GM18526 (cell line): ENCODE data around the gene CHCHD5.

ENCODE experiments used
- POLR2A ChIP-seq: IDR thresholded peaks from 3 replicates; pipeline ENCODE4 v1.6.1; 2011; ENCODE audit not compliant: insufficient read length; ENCODE audit errors: extremely low read depth

Gene CHCHD5

GRCh38 chr2:112584134-112584890 is at the start of gene CHCHD5:
Gene CHCHD5, plus strand, starts transcription at chr2:112584609. Its CDS starts 39 bp downstream, at chr2:112584648.
- TF ChIP-seq POLR2A: peak; percentile 78

DNA sequence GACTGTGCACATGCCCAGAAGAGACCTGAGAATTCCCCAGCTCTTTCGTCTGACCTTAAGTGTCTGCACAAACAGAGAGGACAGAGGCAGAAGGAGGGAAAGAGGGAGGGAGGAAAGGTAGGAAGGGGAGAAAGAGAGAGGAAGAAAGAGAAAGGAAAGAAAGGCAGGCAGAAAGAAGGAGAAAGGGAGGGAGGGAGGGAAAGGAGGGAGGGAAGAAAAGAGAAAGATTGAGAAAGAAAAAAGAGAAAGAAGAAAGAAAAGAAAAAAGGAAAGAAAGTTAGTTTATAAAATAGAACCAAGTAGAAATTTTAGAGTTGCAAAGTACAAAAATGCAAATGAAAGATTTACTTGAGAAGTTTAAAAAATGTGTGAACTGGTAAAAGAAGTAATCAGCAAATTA is 49.6 kb upstream of the CHCHD5 start:
- no peak for TF ChIP-seq POLR2A

DNA sequence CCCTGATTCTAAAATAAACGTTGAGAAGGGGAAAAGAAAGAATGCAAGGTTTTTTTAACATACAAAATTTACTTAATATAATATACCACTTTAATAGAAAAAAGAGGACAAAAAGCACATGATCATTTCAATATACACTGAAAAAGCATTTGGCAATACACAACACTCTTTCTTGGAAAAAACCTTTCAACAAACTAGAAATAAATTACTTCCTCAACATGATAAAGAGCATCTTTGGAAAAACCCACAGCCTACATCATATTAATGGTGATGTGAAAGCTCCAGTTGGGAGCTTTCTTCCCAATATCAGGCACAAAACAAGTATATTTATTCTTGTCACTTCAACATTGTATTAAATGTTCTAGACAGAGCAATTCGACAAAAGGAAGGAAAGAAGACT is 45.1 kb upstream of the CHCHD5 start:
- TF ChIP-seq POLR2A: no peak

GRCh38 chr2:112540906-112541305 is 43.5 kb upstream of the CHCHD5 start:
- no peak for TF ChIP-seq POLR2A

- TF ChIP-seq POLR2A: peak; percentile 80
These were observed 42.9 kb upstream of the CHCHD5 start for GRCh38 chr2:112541315-112542122.

DNA sequence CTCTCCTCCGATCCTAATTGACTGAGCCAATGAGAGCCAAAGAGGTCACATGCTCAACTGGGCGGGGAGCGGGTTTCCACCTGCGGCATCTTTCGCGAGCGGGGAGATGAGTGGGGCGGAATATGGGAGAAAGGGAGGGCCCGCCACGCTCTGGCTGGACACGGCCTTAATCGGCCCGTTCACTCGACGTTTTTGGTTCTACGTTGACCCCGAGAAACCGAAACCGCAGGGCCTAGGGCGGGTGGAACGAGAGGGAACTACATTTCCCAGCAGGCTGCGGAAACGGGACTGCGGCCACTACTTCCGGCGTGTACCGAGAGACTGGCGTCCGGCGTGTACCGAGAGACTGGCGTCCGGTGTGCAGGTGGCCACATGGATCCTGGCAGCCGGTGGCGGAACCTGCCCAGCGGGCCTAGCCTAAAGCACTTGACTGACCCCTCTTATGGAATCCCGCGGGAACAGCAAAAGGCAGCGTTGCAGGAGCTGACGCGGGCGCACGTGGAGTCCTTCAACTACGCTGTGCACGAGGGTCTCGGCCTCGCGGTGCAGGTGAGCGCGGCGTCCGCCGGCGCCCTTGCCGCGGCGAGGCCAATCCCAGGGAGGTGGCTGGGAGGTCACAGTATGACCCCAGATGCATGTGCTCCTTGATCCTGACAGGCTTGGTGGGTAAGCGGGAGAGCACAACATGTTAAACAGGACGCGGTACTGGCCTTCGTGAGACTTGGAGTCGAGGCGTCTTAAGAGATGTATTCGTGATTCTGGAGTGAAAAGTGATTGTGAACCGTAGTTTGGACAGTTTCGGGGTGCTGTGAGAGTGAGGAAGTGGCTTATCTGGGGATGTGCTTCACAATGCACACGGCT is 42.1 kb upstream of the CHCHD5 start, which contains the start of gene POLR1B:
POLR1B (plus strand) TSS at position 343 of the 861 bp plus-strand sequence; CDS start at position 373, 30 bp downstream.
- TF ChIP-seq POLR2A: peak; percentile 53

DNA sequence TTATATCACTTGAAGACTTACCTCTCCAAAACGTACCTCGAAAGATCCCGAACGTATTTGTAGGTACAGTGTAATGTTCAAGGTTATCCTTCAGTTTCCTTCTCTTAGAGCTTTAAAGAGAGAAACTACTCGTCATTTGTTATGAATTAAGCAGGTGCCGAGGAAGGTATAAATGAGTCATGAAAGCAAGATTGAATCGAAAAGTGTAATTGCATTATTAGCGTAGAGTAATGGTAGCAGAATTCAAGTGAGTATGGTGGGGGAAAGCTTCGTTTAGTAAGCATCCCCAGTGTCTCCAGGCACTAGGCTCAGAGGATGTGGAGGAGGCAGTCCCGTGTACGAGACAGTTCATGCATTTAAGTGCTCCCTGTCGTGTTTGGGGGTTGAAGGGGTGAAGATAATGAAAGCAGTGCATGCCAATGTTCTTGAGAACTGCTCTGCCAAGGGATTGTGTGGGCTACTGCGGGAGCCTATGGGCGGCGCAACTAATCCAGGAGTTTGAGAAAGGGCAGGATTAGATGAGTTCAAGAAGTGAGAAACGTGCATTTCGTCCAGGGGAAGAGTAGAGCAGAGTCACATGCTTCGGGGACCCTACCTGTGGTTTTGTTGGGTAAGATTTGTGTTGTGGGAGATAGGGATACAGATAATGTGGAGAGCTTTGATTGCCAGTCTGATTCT is 41.3 kb upstream of the CHCHD5 start:
- TF ChIP-seq POLR2A: no peak

- TF ChIP-seq POLR2A: no peak
These were observed 37.1 kb upstream of the CHCHD5 start for GRCh38 chr2:112547333-112547732.

DNA sequence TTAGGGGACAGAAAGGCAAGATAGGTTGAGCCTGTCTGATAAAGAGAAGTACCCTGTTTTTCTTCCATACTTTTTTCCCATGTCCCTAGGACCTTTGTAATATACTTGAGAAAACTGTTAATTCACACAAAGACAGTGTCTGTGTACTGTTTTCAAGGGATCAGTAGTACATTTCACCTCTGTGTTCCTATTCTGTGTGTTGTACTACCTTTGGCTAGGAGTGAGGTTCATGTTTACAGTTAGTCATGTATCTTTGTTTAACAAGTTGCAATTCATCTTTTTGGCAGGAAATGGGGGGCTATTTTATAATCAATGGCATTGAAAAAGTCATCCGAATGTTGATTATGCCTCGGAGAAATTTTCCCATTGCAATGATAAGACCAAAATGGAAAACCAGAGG is 35.4 kb upstream of the CHCHD5 start:
- no peak for TF ChIP-seq POLR2A

DNA sequence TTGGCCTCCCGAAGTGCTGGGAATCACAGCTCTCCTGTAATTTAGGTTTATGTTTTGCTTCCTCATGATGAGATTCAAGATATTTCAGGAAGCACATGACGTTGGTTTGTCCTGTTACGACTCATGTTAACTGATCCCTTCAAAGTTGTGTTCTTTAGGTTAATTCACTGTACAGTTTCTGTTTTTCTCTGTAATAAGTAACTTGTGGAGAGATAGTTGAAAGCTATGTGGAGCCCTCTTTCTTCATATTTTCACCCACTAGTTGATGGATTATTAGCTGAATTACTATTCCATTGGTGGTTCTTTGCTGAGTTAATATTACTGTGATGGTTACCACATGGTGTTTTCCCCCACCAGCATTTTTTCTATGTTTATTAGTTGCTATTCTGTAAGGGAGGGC is 18.3 kb upstream of the CHCHD5 start:
- TF ChIP-seq POLR2A: no peak

DNA sequence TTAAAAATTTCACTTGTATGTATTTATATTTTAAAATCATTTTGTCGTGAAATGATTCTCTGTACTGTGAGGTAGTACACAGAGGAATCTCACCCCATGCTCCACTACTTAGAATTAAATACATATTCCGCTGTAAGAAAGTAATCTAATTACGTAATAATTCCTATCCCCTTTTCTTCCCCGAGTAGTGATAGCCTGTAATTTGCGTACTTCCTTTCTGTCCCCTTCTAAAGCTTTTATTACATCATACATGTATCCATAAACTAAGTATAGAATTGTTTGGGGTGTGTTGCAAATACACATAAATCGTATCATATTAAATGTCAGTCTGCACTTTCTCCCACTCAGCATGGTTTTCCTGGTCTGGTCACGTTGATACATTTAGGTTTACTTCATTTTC is 12.4 kb upstream of the CHCHD5 start:
- no peak for TF ChIP-seq POLR2A

DNA sequence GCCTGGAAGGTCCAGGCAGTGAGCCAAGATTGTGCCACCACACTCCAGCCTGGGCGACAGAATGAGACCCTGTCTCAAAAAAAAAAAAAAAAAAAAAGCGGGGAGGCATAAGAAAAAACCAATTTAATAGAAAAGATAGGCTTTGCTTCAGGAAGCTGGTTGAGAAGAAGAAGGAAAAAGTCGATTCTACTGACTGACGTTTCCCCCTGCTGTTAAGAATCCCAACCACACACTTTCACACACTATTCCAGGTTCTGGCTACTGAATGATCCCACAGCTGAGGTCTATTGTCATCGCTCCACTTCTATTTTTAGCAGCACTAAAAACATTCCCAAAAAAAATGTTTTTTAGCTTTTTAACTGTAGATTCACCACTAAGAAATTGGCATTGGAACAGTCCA is 6.7 kb upstream of the CHCHD5 start:
- TF ChIP-seq POLR2A: no peak

GRCh38 chr2:112579241-112579640 is 5.2 kb upstream of the CHCHD5 start:
- TF ChIP-seq POLR2A: no peak

- TF ChIP-seq POLR2A: no peak
These were observed 4.3 kb upstream of the CHCHD5 start for GRCh38 chr2:112580084-112580483.

GRCh38 chr2:112582314-112582746 is 2.1 kb upstream of the CHCHD5 start:
- no peak for TF ChIP-seq POLR2A

- no peak for TF ChIP-seq POLR2A
These were observed 794 bp upstream of the CHCHD5 start for GRCh38 chr2:112583497-112584133.
